ENCODE data around the gene SIK3. TPM values are rescaled to one million over a fixed set of nuclear protein-coding genes. Genes with fewer than 3 reads are reported as not detected.

SIK3 gene
- total RNA-seq, 1 donor from 2014 or later, result 29.4 TPM

DNA sequence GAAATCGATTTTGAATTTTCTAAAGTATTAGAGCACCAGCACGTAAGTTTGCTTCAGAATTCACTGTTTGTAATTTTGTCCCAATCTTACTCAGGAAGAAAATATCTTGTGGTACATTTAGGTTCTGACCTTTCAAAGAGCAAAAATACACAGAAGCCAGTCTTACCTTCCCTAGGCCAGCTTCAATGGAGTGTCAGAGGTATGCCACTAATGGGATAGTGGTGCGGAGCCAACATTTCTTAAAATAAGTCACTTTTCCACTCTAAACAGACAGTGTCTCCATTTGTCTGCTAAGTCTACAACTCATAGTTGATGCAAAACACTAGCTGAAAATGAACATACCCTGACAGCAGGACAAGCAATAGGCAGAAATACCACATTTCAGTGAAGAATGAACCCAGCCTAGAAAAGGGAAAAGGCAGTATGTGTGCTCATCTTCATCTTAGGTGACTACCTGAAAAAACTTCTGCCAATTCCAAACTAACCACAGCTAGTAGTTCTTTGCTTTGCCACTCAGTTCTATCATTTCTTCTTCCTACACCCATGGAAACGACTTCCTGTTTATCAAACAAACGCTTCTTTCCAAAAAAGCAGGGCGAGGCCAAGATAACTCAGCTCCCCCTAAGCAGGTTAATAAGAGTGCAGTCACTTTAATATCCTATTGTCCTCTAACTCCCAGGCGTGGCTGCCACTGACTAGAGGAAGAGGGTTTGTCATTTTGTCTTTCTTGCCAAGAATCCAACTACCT lies 166.8 kb downstream of the SIK3 start:
- no peaks in the 10 kb centered on the region for H3K9me3 Mint-ChIP-seq (ENCODE audit: unreplicated experiment)
- no peak overlapping the region for H3K4me3 Mint-ChIP-seq (ENCODE audit: unreplicated experiment)
- no peaks in the 10 kb centered on the region for H3K27me3 Mint-ChIP-seq (ENCODE audit: unreplicated experiment)
- H3K27ac Mint-ChIP-seq (ENCODE audit: unreplicated experiment), result peak overlapping the region; percentile 77
- TF ChIP-seq, protein P1, sequence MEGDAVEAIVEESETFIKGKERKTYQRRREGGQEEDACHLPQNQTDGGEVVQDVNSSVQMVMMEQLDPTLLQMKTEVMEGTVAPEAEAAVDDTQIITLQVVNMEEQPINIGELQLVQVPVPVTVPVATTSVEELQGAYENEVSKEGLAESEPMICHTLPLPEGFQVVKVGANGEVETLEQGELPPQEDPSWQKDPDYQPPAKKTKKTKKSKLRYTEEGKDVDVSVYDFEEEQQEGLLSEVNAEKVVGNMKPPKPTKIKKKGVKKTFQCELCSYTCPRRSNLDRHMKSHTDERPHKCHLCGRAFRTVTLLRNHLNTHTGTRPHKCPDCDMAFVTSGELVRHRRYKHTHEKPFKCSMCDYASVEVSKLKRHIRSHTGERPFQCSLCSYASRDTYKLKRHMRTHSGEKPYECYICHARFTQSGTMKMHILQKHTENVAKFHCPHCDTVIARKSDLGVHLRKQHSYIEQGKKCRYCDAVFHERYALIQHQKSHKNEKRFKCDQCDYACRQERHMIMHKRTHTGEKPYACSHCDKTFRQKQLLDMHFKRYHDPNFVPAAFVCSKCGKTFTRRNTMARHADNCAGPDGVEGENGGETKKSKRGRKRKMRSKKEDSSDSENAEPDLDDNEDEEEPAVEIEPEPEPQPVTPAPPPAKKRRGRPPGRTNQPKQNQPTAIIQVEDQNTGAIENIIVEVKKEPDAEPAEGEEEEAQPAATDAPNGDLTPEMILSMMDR (IDR thresholded peaks at IDR 0.05; ENCODE audit: unreplicated experiment), result no peak
- no peaks in the 10 kb centered on the region for H3K36me3 Mint-ChIP-seq (ENCODE audit: low read depth, unreplicated experiment)
- H3K4me1 Mint-ChIP-seq (ENCODE audit: unreplicated experiment), result peaks cover 8% of the 10 kb centered on the region
- DNase-seq (ENCODE audit: low spot score), result no peak

DNA sequence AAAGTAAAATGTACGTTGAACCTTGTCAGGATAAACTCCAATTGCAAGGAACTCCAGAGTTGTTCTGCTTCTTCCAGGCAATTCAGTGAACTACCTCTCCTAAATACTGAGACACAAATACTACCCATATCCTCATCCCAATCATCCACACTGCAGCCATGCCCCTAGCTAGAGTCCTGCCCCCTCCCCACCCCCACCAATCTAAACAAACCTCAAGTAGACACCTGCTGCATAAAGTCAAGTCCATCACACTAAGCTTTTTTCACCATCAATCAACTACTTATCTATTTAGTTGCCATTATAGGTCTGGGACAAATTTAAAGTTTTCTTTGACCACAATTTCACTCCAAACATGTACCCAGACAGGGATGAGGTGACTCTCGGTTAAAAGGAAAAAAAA lies 167.6 kb downstream of the SIK3 start:
- TF ChIP-seq, protein P1 (IDR thresholded peaks at IDR 0.05; ENCODE audit: unreplicated experiment), result no peak
- Mint-ChIP-seq H3K4me3 (ENCODE audit: unreplicated experiment) (no peak overlapping the region), H3K9me3 (ENCODE audit: unreplicated experiment) (no peaks in the 10 kb centered on the region), H3K27ac (ENCODE audit: unreplicated experiment) (no peak overlapping the region), H3K27me3 (ENCODE audit: unreplicated experiment) (no peaks in the 10 kb centered on the region), H3K36me3 (ENCODE audit: low read depth, unreplicated experiment) (no peaks in the 10 kb centered on the region), H3K4me1 (ENCODE audit: unreplicated experiment) (peaks cover 8% of the 10 kb centered on the region)
- DNase-seq (ENCODE audit: low spot score), result no peak

DNA sequence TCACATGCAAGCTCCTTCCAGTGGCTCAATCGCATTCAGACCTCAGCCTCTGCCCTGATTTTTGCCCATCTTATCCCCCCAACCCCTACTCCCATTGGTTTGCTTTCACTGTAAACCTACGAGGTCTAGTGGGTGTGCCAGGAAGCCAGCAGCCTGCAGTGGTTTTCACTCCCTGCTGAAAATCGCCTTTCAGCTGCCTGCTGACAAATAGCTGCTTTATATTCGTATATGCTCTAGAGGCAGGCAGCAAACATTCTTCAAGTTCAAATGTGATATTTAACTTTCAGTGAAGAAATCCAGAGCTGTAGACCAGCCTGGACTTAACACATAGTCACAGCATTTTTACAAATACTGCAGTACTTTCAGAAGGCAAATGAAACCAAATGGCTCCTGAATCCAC lies 168.1 kb downstream of the SIK3 start:
- TF ChIP-seq, protein P1 (IDR thresholded peaks at IDR 0.05; ENCODE audit: unreplicated experiment), result no peak
- H3K9me3 Mint-ChIP-seq (ENCODE audit: unreplicated experiment), result no peaks in the 10 kb centered on the region
- no peak for DNase-seq (ENCODE audit: low spot score)
- H3K27me3 Mint-ChIP-seq (ENCODE audit: unreplicated experiment), result no peaks in the 10 kb centered on the region
- no peak overlapping the region for H3K27ac Mint-ChIP-seq (ENCODE audit: unreplicated experiment)
- no peaks in the 10 kb centered on the region for H3K36me3 Mint-ChIP-seq (ENCODE audit: low read depth, unreplicated experiment)
- H3K4me1 Mint-ChIP-seq (ENCODE audit: unreplicated experiment), result peaks cover 8% of the 10 kb centered on the region
- H3K4me3 Mint-ChIP-seq (ENCODE audit: unreplicated experiment), result no peak overlapping the region

GRCh38 chr11:116929414-116930090 lies 168.7 kb downstream of the SIK3 start:
- Mint-ChIP-seq H3K4me3 (ENCODE audit: unreplicated experiment) (no peak overlapping the region), H3K4me1 (ENCODE audit: unreplicated experiment) (peaks cover 13% of the 10 kb centered on the region), H3K27ac (ENCODE audit: unreplicated experiment) (no peak overlapping the region), H3K9me3 (ENCODE audit: unreplicated experiment) (no peaks in the 10 kb centered on the region), H3K27me3 (ENCODE audit: unreplicated experiment) (no peaks in the 10 kb centered on the region), H3K36me3 (ENCODE audit: low read depth, unreplicated experiment) (peaks cover 4% of the 10 kb centered on the region)
- TF ChIP-seq, protein P1 (IDR thresholded peaks at IDR 0.05; ENCODE audit: unreplicated experiment), result no peak
- DNase-seq (ENCODE audit: low spot score), result no peak

GRCh38 chr11:116928845-116929244 lies 169.4 kb downstream of the SIK3 start:
- Mint-ChIP-seq H3K4me3 (ENCODE audit: unreplicated experiment) (no peak overlapping the region), H3K36me3 (ENCODE audit: low read depth, unreplicated experiment) (peaks cover 4% of the 10 kb centered on the region), H3K4me1 (ENCODE audit: unreplicated experiment) (peaks cover 13% of the 10 kb centered on the region), H3K27ac (ENCODE audit: unreplicated experiment) (no peak overlapping the region), H3K9me3 (ENCODE audit: unreplicated experiment) (no peaks in the 10 kb centered on the region), H3K27me3 (ENCODE audit: unreplicated experiment) (no peaks in the 10 kb centered on the region)
- TF ChIP-seq, protein P1 (IDR thresholded peaks at IDR 0.05; ENCODE audit: unreplicated experiment), result no peak
- no peak for DNase-seq (ENCODE audit: low spot score)
